Coronary artery (tissue), 2 donors: ENCODE results near the gene TRRAP.

Source experiments
- DNase-seq: peaks from one replicate; pipeline ENCODE4 v3.0.0-alpha.2; 2017; ENCODE audit warnings: low spot score
- H3K27ac ChIP-seq, 2 donors: fragments of 200-600 bp; sonication (generic); one replicate each; pipeline ENCODE4 v1.5.1; 2016 to 2019
- H3K4me3 ChIP-seq: fragments of 200-600 bp; sonication (generic); 2 replicates; pipeline ENCODE4 v1.5.1; 2016; ENCODE audit warnings: mild to moderate bottlenecking, moderate library complexity
- CTCF ChIP-seq: fragments of 200-600 bp; sonication (generic); IDR thresholded peaks from one replicate; pipeline ENCODE4 v1.5.1; 2019; ENCODE audit warnings: antibody characterized with exemption

TRRAP gene

GRCh38 chr7:98935811-98936210, 57.5 kb downstream of the TRRAP start:
- Histone ChIP-seq H3K4me3 (no peak overlapping the region), H3K27ac (no peak overlapping the region)
- no peak for DNase-seq
- no peak for TF ChIP-seq CTCF

- H3K4me3 ChIP-seq, result no peak overlapping the region
- H3K27ac ChIP-seq, result no peak overlapping the region
- no peak for TF ChIP-seq CTCF
- DNase-seq, result no peak
Measured at GRCh38 chr7:98943336-98943735, 65.0 kb downstream of the TRRAP start.

- no peak for DNase-seq
- Histone ChIP-seq H3K27ac (no peak overlapping the region), H3K4me3 (no peak overlapping the region)
- no peak for TF ChIP-seq CTCF
Measured at GRCh38 chr7:98944386-98944785, 66.1 kb downstream of the TRRAP start.

GRCh38 chr7:98945852-98946251, 67.5 kb downstream of the TRRAP start:
- TF ChIP-seq CTCF, result no peak
- Histone ChIP-seq H3K4me3 (no peak overlapping the region), H3K27ac (no peak overlapping the region)
- no peak for DNase-seq

- H3K27ac ChIP-seq, result no peak overlapping the region
- H3K4me3 ChIP-seq, result no peak overlapping the region
- DNase-seq, result no peak
Measured at GRCh38 chr7:98946389-98946788, 68.1 kb downstream of the TRRAP start.

GRCh38 chr7:98949336-98950044, 71.2 kb downstream of the TRRAP start:
- H3K27ac ChIP-seq, result no peak overlapping the region
- no peak for TF ChIP-seq CTCF
- DNase-seq, result no peak
- H3K4me3 ChIP-seq, result no peak overlapping the region

More at GRCh38 chr7:98946389-98946788, 68.1 kb downstream of the TRRAP start:
- no peak for TF ChIP-seq CTCF

- Histone ChIP-seq H3K4me3 (no peak overlapping the region), H3K27ac (no peak overlapping the region)
- no peak for DNase-seq
- no peak for TF ChIP-seq CTCF
Measured at GRCh38 chr7:98955992-98956391, 77.7 kb downstream of the TRRAP start.
